Lower lobe of right lung (tissue), 2 donors: ENCODE data around the gene MAPK12. TPM values are rescaled to one million over a fixed set of nuclear protein-coding genes. Genes with fewer than 3 reads are reported as not detected.

ENCODE experiments used
- ATAC-seq, 2 donors: fragments of 200-7000 bp; cut with Tn5 transposase; one replicate each; pipeline ENCODE4 v1.9.1; 2020 to 2022; ENCODE audit warnings: mild to moderate bottlenecking in 2 of 2, moderate library complexity in 2 of 2
- DNase-seq: peaks from one replicate; pipeline ENCODE4 v3.0.0-alpha.2; 2020
- H3K27ac ChIP-seq: fragments of 200-600 bp; one replicate; pipeline ENCODE4 v1.8.0; 2022
- H3K27me3 ChIP-seq: fragments of 200-600 bp; one replicate; pipeline ENCODE4 v1.8.0; 2022; ENCODE audit warnings: low read depth
- H3K36me3 ChIP-seq: fragments of 200-600 bp; one replicate; pipeline ENCODE4 v1.8.0; 2022; ENCODE audit warnings: mild to moderate bottlenecking
- H3K4me1 ChIP-seq: fragments of 200-600 bp; one replicate; pipeline ENCODE4 v1.8.0; 2022
- H3K4me3 ChIP-seq: fragments of 200-600 bp; one replicate; pipeline ENCODE4 v1.8.0; 2022; ENCODE audit warnings: mild to moderate bottlenecking
- H3K9me3 ChIP-seq: fragments of 200-600 bp; one replicate; pipeline ENCODE4 v1.8.0; 2022
- intact Hi-C: fragments of 100-400 bp; cut with DNase I; formaldehyde crosslinking; loops from one replicate; pipeline ENCODE4 v1.11.0; 2022
- total RNA-seq: library from RNA; stranded (reverse); fragmentation: NEBNext Ultra II Directional; extraction: Animal tissue kit (Norgen Biotek cat#: 25700); gene quantifications from one replicate; pipeline ENCODE4 v1.2.1, GENCODE V29; 2021
- TF ChIP-seq, protein P1 (sequence below): fragments of 200-600 bp; IDR thresholded peaks from one replicate; pipeline ENCODE4 v1.8.0; 2022; ENCODE audit warnings: antibody characterized with exemption, mild to moderate bottlenecking
- donor health status: DM: no; HTN: yes; CAD: no; lungs with severe emphysema.

The MAPK12 gene
- total RNA-seq, 1 donor from 2014 or later: 11.9 TPM

DNA sequence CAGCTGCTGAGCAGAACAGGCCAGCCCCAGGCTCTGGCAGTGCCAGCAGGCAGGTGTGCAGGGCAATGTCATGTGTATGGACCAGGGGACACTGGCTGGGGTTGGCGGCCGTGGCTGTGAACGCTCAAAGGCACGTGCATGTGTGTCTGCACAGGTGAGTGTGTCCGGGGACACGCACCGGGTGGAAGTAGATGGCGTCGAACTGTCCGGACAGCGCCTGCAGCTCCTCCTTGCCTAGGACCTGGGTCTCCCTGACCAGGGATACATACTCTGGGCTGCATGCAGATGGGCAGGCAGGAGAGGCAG is 11.3 kb downstream of the MAPK12 start:
- intact Hi-C loops: no loop called here
- Histone ChIP-seq H3K9me3 (no peaks in the 10 kb centered on the region), H3K27ac (peak overlapping the region; percentile 79), H3K4me1 (peaks cover 50% of the 10 kb centered on the region), H3K27me3 (no peaks in the 10 kb centered on the region), H3K4me3 (peak overlapping the region; percentile 92), H3K36me3 (peaks cover 12% of the 10 kb centered on the region)
- DNase-seq: no peak
- TF ChIP-seq, protein P1, sequence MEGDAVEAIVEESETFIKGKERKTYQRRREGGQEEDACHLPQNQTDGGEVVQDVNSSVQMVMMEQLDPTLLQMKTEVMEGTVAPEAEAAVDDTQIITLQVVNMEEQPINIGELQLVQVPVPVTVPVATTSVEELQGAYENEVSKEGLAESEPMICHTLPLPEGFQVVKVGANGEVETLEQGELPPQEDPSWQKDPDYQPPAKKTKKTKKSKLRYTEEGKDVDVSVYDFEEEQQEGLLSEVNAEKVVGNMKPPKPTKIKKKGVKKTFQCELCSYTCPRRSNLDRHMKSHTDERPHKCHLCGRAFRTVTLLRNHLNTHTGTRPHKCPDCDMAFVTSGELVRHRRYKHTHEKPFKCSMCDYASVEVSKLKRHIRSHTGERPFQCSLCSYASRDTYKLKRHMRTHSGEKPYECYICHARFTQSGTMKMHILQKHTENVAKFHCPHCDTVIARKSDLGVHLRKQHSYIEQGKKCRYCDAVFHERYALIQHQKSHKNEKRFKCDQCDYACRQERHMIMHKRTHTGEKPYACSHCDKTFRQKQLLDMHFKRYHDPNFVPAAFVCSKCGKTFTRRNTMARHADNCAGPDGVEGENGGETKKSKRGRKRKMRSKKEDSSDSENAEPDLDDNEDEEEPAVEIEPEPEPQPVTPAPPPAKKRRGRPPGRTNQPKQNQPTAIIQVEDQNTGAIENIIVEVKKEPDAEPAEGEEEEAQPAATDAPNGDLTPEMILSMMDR: no peak
- no peak for ATAC-seq

DNA sequence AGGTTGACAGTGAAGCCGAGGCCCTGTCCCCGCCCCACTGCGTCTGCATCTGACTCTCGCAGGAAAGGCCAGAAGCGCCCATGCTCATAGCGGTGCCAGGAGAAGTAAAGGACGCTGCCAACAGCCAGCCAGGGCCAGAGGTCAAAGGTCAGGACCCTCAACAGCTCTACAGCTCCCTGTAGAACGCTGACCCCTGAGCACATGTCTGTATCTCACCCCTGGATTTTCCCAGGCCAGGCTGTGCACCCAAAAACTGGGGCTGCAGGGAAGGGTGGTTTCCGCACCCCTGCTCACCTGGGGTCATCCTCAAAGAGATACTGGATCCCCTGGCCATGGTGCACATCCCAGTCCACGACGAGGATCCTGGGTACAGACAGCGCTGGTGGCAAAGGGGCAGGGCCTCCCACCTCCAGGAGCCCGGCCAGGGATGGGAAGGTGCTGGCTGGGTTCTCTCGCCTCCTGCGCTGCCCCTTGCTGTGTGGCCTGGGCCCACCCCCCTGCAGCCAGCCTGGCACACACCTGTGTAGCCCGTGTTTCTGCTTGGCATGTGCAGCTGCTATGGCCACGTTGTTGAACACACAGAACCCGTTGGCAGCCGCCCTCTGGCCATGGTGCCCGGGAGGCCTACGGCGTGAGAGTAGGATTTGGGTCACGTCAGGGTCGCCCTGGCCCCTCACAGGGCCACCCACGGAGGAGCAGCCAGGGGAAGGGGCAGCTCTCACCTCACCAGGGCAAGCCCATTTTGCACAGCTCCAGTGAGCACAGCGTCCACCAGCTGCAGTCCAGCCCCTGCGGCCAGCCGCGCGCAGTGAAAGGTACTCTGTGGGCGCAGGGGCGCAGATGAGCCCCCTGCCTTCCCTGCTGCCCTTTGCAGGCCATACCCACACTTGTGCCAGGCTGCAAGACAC is 11.9 kb downstream of the MAPK12 start:
- Histone ChIP-seq H3K27ac (no peak overlapping the region), H3K36me3 (peaks cover 12% of the 10 kb centered on the region), H3K4me3 (peak overlapping the region; percentile 92), H3K9me3 (no peaks in the 10 kb centered on the region), H3K4me1 (peaks cover 50% of the 10 kb centered on the region), H3K27me3 (no peaks in the 10 kb centered on the region)
- TF ChIP-seq, protein P1: no peak
- intact Hi-C loops: no loop called here
- no peak for DNase-seq
- no peak for ATAC-seq

DNA sequence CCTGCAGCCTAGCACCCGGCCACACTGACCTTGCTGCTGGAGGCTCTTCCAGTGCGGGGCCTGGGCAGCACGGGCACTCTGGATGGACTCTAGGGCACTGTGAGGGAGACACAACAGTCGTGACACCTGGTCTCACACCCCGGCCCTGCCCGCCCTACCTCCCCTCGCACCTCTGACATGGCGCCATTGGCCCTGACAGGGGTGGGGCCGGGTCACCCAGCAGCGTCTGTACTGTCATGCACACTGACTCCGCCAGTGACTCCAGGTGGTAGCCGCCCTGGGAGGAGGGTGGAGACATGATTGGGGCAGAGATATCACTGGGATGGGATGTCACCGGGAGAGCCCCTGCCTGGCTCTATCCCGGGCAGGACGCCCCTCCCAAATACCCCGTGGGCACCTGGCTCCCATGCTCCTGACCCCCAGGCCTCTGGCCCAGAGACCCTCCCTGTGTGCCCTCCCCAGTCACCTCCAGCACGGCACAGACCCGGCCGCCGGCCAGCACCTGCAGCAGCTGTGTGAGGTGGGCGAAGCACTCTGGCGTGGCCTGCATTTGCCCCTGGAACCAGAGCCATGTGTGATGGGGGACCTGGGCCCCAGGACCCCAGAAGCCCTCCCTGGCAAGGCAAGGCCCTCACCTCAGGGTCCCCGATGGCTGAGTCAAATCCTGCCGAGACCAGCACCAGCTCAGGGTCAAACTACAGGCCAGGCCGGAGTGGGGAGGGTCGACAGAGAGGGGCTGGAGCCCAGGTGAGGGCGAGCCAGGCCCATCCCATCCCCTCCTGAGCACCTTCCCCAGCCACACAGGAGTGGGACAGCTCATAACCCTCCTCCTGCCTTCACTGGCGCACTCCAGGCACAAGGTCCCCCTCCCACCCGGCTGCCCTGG is 13.0 kb downstream of the MAPK12 start:
- no peak overlapping the region for H3K27ac ChIP-seq
- DNase-seq (no peak), ATAC-seq (no peak)
- intact Hi-C loops: no loop called here
- no peaks in the 10 kb centered on the region for H3K27me3 ChIP-seq
- H3K9me3 ChIP-seq: no peaks in the 10 kb centered on the region
- TF ChIP-seq, protein P1: no peak
- peaks cover 60% of the 10 kb centered on the region for H3K4me1 ChIP-seq
- peaks cover 12% of the 10 kb centered on the region for H3K36me3 ChIP-seq
- H3K4me3 ChIP-seq: no peak overlapping the region

DNA sequence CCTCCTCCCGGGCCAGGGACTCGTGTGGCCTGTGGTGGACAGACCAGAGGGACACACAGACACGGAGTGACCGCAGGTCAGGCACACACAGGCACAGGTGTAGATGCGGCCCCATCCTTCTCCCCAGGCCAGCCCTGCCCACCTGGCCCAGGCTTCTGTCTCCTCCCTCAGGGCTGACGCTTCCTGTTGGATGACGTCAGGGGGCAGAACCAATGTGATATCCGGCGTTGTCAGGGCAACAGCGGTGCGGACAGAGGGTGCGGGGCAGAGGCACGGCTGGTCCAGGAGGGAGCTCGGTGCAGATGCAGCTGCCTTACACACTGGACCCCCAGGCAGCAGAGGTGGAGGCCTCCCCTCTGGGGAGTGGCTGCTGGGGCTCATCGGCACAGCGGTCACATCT is 13.7 kb downstream of the MAPK12 start:
- H3K36me3 ChIP-seq: peaks cover 12% of the 10 kb centered on the region
- H3K27ac ChIP-seq: no peak overlapping the region
- TF ChIP-seq, protein P1: no peak
- intact Hi-C loops: no loop called here
- DNase-seq: no peak
- no peak overlapping the region for H3K4me3 ChIP-seq
- no peaks in the 10 kb centered on the region for H3K27me3 ChIP-seq
- no peaks in the 10 kb centered on the region for H3K9me3 ChIP-seq
- H3K4me1 ChIP-seq: peaks cover 67% of the 10 kb centered on the region
- no peak for ATAC-seq

DNA sequence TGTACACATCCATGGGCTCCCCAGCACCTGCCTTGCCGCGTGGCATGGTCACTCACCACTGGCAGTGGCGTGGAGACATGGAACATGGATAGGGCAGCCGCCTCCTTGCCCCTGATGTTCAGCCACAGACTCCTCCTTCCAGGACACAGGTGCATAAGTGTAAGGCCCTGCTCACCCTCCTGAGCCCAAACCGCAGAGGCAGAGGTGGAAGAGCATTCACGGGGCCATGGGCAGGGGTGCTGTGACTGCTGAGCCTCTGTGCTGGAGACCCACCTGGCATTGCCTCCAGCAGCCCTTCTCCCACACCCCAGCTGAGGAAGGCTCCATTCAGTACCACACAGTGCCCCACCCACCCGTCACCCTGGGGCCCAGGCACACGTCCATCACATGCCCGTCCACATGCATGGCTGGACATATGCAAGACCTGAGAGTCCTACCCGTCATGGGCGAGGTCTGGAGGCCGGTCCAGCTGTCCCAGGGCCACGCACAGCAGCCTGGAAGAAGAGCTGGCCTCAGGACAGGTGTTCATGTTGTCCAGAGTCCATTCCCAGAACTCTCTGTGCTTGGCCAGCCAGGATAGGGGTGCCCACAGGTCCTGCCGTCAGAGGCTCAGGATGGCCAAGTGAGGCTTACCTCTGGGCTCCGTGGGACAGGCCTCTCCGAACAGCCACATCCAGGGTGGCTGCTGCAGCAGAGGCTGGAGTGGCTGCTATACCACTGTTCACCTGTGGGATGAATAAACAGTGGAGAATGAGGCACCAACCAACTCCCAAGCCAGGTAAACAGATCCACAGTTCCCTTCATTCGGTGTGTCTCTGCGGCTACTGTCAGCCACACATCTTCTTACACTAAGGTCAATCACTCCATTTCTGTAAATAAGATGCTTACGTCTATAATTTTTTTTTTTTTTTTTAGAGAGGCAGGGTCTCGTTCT is 15.0 kb downstream of the MAPK12 start:
- H3K4me3 ChIP-seq: no peak overlapping the region
- peaks cover 72% of the 10 kb centered on the region for H3K4me1 ChIP-seq
- no peak for ATAC-seq
- no peaks in the 10 kb centered on the region for H3K9me3 ChIP-seq
- TF ChIP-seq, protein P1: no peak
- peak overlapping the region; percentile 2 for H3K27ac ChIP-seq
- no peaks in the 10 kb centered on the region for H3K27me3 ChIP-seq
- no peak for DNase-seq
- intact Hi-C loops: no loop called here
- H3K36me3 ChIP-seq: peaks cover 12% of the 10 kb centered on the region
